Keratinocyte (primary cell): ENCODE measurements around the gene ADGRF1. TPM values are rescaled to one million over a fixed set of nuclear protein-coding genes. Genes with fewer than 3 reads are reported as not detected.

Experiments
- DNase-seq: peaks from one replicate; pipeline ENCODE4 v3.0.0-alpha.2; 2011; ENCODE audit warnings: low read depth, missing footprints, low spot score
- FAIRE-seq: peaks from 2 replicates; lab custom pipeline; 2011; peaks lifted over from hg19 to GRCh38; lab: Jason Lieb, UNC
- H2AFZ ChIP-seq: 2 replicates; pipeline ENCODE4 v1.6.0; 2012; ENCODE audit warnings: low read length, control low read depth, inconsistent platforms; ENCODE audit not compliant: control insufficient read depth
- H3K27ac ChIP-seq: 2 replicates; pipeline ENCODE4 v1.5.1; 2011; ENCODE audit warnings: low read length; ENCODE audit not compliant: control insufficient read depth, insufficient read depth
- H3K27me3 ChIP-seq: 3 replicates; pipeline ENCODE4 v1.6.0; 2011; ENCODE audit warnings: low read length; ENCODE audit not compliant: control insufficient read depth, insufficient read depth; ENCODE audit errors: extremely low read depth
- H3K36me3 ChIP-seq, 2 experiments: 2 replicates in 1 of 2; 3 replicates in 1 of 2; pipeline ENCODE4 v1.5.1; 2011; ENCODE audit warnings: low read length in 2 of 2, mild to moderate bottlenecking in 1 of 2; ENCODE audit not compliant: control insufficient read depth in 2 of 2, insufficient read depth in 2 of 2; ENCODE audit errors: extremely low read depth in 1 of 2
- H3K4me1 ChIP-seq: 3 replicates; pipeline ENCODE4 v1.5.1; 2011; ENCODE audit warnings: low read length; ENCODE audit not compliant: control insufficient read depth, insufficient read depth; ENCODE audit errors: extremely low read depth
- H3K4me2 ChIP-seq: 3 replicates; pipeline ENCODE4 v1.6.0; 2011; ENCODE audit warnings: low read depth, low read length; ENCODE audit not compliant: control insufficient read depth, insufficient read depth; ENCODE audit errors: extremely low read depth
- H3K4me3 ChIP-seq, 3 experiments: fragments of 200-600 bp in 1 of 3; sonication (generic) in 1 of 3; 2 replicates in 2 of 3; 3 replicates in 1 of 3; pipeline ENCODE4 v1.5.1; 2011 to 2016; ENCODE audit warnings: low read length in 3 of 3, mild to moderate bottlenecking in 3 of 3, control low read depth in 2 of 3, inconsistent platforms in 1 of 3, low read depth in 1 of 3, mixed read lengths in 1 of 3, mixed run types in 1 of 3, moderate library complexity in 1 of 3; ENCODE audit not compliant: control insufficient read depth in 2 of 3, insufficient read depth in 2 of 3; ENCODE audit errors: extremely low read depth in 1 of 3
- H3K79me2 ChIP-seq: 2 replicates; pipeline ENCODE4 v1.6.0; 2012; ENCODE audit warnings: low read length; ENCODE audit not compliant: control insufficient read depth, insufficient read depth
- H3K9ac ChIP-seq: 3 replicates; pipeline ENCODE4 v1.6.0; 2011; ENCODE audit warnings: low read length; ENCODE audit not compliant: control insufficient read depth, insufficient read depth; ENCODE audit errors: extremely low read depth
- H3K9me1 ChIP-seq: 3 replicates; pipeline ENCODE4 v1.6.0; 2011; ENCODE audit warnings: low read length; ENCODE audit not compliant: control insufficient read depth, insufficient read depth; ENCODE audit errors: extremely low read depth
- H3K9me3 ChIP-seq: 2 replicates; pipeline ENCODE4 v1.5.1; 2012; ENCODE audit warnings: low read depth, low read length; ENCODE audit not compliant: control insufficient read depth
- H4K20me1 ChIP-seq: 3 replicates; pipeline ENCODE4 v1.6.0; 2011; ENCODE audit warnings: low read length; ENCODE audit not compliant: control insufficient read depth, insufficient read depth; ENCODE audit errors: extremely low read depth
- EZH2 ChIP-seq: IDR thresholded peaks from one replicate; pipeline ENCODE4 v1.6.1; 2012; ENCODE audit warnings: inconsistent platforms, mild to moderate bottlenecking, low read length, moderate library complexity
- dilution Hi-C: fragments of 300-500 bp; cut with MboI; formaldehyde crosslinking; loops from one replicate; pipeline ENCODE4 v1.7.0; 2020; ENCODE audit warnings: low sequenced_read_pairs; ENCODE audit not compliant: extremely low pct_ligation_motif_present
- polyA plus RNA-seq, 5 experiments: library from polyadenylated mRNA; depleted of rRNA in 3 of 5; stranded (reverse) in 3 of 5; stranded (forward) in 1 of 5; unstranded in 1 of 5; fragments of >200 nt; gene quantifications; 1 replicate in 1 of 5; 2 replicates in 3 of 5; 3 replicates in 1 of 5; pipeline versions ENCODE4 v1.2.1 to v1.2.3, GENCODE V29; 2011 to 2012; ENCODE audit warnings: missing spikeins in 2 of 5, low read depth in 1 of 5, low replicate concordance in 1 of 5
- TF ChIP-seq, protein P1 (sequence below), 3 experiments: IDR thresholded peaks in 1 of 3; conservative IDR thresholded peaks in 1 of 3; optimal IDR thresholded peaks in 1 of 3; 2 replicates in 2 of 3; 3 replicates in 1 of 3; pipeline versions ENCODE3 to v1.5.1; 2011; ENCODE audit warnings: low read length in 3 of 3, mild to moderate bottlenecking in 3 of 3, moderate library complexity in 2 of 3, control low read depth in 1 of 3, inconsistent platforms in 1 of 3; ENCODE audit not compliant: insufficient read depth in 2 of 3; ENCODE audit errors: extremely low read depth in 1 of 3

ADGRF1 gene
- polyA plus RNA-seq, 1 donor (not counting 4 experiments of a cell fraction or from before 2014, with no cell fraction given): 43.9 TPM

DNA sequence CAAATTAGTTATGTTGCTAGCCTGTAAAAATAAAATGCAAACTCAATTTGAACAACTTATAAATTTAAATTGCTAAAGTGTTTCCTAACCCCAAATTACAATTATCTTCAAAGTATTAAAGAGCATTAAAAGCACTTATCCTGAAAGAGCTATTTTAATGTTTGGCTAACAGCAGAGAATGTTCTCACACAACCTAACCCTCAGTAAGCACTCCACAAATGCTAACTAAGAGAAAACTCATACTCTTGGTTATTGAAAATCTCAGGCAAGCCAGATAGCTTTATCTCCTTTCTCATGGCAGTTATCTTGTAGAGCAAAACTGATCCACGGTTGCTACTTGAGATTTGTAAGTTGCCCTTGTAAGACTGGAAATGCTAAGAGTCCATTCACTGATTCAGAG, 30.5 kb upstream of the ADGRF1 start:
- H3K4me1 ChIP-seq: peaks cover 11% of the 10 kb centered on the region
- no peaks in the 10 kb centered on the region for H3K9me1 ChIP-seq
- H3K27ac ChIP-seq: no peak overlapping the region
- no peaks in the 10 kb centered on the region for H4K20me1 ChIP-seq
- H3K79me2 ChIP-seq: no peaks in the 10 kb centered on the region
- no peaks in the 10 kb centered on the region for H3K36me3 ChIP-seq
- no peak for FAIRE-seq
- H3K4me2 ChIP-seq: no peak overlapping the region
- no peak overlapping the region for H3K9ac ChIP-seq
- no peaks in the 10 kb centered on the region for H3K9me3 ChIP-seq
- DNase-seq: no peak
- H2AFZ ChIP-seq: no peak overlapping the region
- no peaks in the 10 kb centered on the region for H3K27me3 ChIP-seq
- no peak overlapping the region for H3K4me3 ChIP-seq
- dilution Hi-C loops: no loop called here
- TF ChIP-seq, protein P1, sequence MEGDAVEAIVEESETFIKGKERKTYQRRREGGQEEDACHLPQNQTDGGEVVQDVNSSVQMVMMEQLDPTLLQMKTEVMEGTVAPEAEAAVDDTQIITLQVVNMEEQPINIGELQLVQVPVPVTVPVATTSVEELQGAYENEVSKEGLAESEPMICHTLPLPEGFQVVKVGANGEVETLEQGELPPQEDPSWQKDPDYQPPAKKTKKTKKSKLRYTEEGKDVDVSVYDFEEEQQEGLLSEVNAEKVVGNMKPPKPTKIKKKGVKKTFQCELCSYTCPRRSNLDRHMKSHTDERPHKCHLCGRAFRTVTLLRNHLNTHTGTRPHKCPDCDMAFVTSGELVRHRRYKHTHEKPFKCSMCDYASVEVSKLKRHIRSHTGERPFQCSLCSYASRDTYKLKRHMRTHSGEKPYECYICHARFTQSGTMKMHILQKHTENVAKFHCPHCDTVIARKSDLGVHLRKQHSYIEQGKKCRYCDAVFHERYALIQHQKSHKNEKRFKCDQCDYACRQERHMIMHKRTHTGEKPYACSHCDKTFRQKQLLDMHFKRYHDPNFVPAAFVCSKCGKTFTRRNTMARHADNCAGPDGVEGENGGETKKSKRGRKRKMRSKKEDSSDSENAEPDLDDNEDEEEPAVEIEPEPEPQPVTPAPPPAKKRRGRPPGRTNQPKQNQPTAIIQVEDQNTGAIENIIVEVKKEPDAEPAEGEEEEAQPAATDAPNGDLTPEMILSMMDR (optimal IDR thresholded peaks at IDR 0.05 in 1 of 3, IDR thresholded peaks at IDR 0.05 in 1 of 3, conservative IDR thresholded peaks at IDR 0.05 in 1 of 3; ENCODE audit: extremely low read depth in 1 of 3, insufficient read depth in 2 of 3, low read length in 3 of 3): no peak
- no peak for TF ChIP-seq EZH2

DNA sequence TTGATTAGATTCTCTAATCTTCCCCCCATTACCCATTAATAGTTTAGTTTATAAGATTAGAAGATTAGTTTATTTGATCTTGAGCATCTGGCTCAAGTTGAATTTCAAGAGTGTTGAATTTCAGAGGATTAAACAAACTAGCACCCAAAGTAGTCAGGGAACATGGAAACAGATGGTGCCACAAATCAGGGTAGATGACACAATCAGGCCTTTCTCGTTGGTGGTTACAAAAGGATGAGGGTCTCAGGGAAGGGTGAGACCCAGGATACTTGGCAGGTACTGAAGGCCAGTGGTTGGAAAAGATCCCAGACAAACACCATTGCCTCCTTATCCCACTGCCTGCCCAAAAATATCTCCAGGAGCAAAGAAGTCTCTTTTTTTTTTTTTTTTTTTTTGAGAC, 29.5 kb upstream of the ADGRF1 start:
- H4K20me1 ChIP-seq: no peaks in the 10 kb centered on the region
- H3K79me2 ChIP-seq: no peaks in the 10 kb centered on the region
- H3K4me3 ChIP-seq: no peak overlapping the region
- H2AFZ ChIP-seq: no peak overlapping the region
- H3K4me1 ChIP-seq: peaks cover 11% of the 10 kb centered on the region
- H3K9me3 ChIP-seq: no peaks in the 10 kb centered on the region
- H3K27me3 ChIP-seq: no peaks in the 10 kb centered on the region
- H3K9ac ChIP-seq: no peak overlapping the region
- dilution Hi-C loops: no loop called here
- H3K4me2 ChIP-seq: no peak overlapping the region
- no peak overlapping the region for H3K27ac ChIP-seq
- no peaks in the 10 kb centered on the region for H3K36me3 ChIP-seq
- no peaks in the 10 kb centered on the region for H3K9me1 ChIP-seq
- no peak for DNase-seq
- no peak for FAIRE-seq
- no peak for TF ChIP-seq EZH2

DNA sequence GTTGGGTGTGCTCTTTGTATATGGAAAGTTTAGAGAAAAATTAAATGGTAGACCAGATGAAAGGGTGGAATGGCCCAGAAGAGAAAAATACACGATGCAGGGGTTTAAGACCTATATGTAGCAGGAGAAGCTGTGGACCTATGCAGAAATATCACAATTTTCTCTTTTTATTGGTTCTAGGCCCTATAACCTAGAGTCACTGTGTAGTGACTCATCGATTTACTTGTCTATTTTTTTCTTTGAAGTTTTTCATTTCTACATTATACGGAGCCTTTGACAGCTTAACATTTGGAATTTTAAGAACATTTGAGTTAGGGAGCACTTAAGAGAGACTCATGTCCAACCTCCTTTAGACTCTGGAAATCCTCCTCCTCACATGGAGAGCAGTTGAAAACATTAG, 28.3 kb upstream of the ADGRF1 start:
- H2AFZ ChIP-seq: no peak overlapping the region

More for the DNA sequence above, 28.3 kb upstream of the ADGRF1 start:
- dilution Hi-C loops: no loop called here
- H3K27me3 ChIP-seq: no peaks in the 10 kb centered on the region
- no peaks in the 10 kb centered on the region for H3K36me3 ChIP-seq
- no peak overlapping the region for H3K4me2 ChIP-seq
- no peaks in the 10 kb centered on the region for H4K20me1 ChIP-seq
- H3K4me3 ChIP-seq: no peak overlapping the region
- H3K9ac ChIP-seq: no peak overlapping the region
- peaks cover 4% of the 10 kb centered on the region for H3K4me1 ChIP-seq
- no peaks in the 10 kb centered on the region for H3K9me3 ChIP-seq
- DNase-seq (no peak), FAIRE-seq (no peak)
- H3K9me1 ChIP-seq: no peaks in the 10 kb centered on the region
- TF ChIP-seq, protein P1 (optimal IDR thresholded peaks at IDR 0.05 in 1 of 3, IDR thresholded peaks at IDR 0.05 in 1 of 3, conservative IDR thresholded peaks at IDR 0.05 in 1 of 3; ENCODE audit: extremely low read depth in 1 of 3, insufficient read depth in 2 of 3, low read length in 3 of 3): no peak
- no peak for TF ChIP-seq EZH2
- H3K79me2 ChIP-seq: no peaks in the 10 kb centered on the region
- no peak overlapping the region for H3K27ac ChIP-seq
